Smooth muscle cell of the coronary artery (primary cell): Measurements from ENCODE around the gene GIPC2. TPM values are rescaled to one million over a fixed set of nuclear protein-coding genes. Genes with fewer than 3 reads are reported as not detected.

ENCODE experiments used
- total RNA-seq: library from RNA; depleted of rRNA; stranded (reverse); fragments of >200 nt; gene quantifications from 2 replicates; pipeline ENCODE4 v1.2.3, GENCODE V29; 2014; ENCODE audit warnings: low replicate concordance

The GIPC2 gene, protein sequence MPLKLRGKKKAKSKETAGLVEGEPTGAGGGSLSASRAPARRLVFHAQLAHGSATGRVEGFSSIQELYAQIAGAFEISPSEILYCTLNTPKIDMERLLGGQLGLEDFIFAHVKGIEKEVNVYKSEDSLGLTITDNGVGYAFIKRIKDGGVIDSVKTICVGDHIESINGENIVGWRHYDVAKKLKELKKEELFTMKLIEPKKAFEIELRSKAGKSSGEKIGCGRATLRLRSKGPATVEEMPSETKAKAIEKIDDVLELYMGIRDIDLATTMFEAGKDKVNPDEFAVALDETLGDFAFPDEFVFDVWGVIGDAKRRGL
- 0.15 and 0.59 TPM in 2 replicates for total RNA-seq

DNA sequence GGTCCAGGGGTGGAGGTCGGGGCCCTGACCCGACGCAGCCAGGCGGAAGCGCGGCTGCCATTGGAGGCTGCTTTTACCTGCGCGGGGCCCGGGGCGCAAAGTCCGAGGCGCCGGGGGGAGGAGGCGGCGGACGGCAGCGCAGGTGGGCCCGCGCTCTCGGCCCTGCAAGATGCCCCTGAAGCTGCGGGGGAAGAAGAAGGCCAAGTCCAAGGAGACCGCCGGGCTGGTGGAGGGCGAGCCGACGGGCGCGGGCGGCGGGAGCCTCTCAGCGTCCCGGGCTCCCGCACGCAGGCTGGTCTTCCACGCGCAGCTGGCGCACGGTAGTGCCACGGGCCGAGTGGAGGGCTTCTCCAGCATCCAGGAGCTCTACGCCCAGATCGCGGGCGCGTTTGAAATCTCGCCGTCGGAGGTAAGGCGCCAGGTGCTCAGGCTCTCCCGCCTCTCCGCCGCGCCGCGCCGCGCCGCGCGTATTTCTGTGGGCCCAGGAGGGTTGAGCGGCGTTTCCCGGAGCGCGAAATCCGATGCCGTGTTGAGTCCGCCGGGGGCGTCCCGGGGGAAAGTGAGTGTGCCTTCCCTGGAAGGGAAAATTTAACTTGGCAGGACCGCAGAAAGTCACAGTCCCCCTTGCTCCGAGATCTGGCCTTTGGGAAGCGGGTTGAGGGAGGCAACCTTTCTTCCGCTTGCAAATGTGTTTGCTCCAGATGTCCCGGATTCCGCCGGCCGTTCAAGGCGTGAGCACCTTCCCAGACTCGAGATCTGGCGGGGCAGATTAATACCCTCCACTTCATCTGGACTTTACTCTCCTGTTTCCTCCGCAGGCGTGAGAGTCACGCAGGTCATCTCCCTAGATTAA is at the start of gene GIPC2:
GIPC2 (plus strand) TSS at position 41 of the 853 bp plus-strand sequence; CDS start at position 170, 129 bp downstream.

DNA sequence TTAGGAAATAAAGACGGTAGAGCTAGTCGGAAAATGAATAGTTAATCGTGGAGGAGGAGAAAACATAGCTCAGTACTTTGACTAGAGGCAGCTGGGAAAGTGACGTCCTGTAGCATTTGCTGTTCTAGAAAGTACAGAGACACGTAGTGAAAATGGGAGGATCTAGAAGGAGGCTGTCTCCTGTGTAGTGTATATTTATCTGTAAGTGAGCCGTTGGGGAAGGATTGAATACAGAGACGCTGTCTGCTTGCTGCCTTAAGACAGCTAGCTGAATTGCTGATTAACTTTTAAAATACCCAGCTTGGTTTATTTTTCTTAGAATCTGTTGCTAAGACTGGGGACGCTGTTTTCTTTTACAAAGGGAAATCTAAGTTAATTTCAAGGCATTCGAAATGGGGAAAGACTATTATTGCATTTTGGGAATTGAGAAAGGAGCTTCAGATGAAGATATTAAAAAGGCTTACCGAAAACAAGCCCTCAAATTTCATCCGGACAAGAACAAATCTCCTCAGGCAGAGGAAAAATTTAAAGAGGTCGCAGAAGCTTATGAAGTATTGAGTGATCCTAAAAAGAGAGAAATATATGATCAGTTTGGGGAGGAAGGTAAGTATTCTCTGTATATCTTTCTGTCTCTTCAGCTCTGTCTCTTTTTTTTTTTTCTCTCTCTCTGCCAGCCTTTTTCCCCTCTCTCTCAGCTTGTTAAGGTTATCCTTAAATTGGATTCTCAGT is 40.9 kb upstream of the GIPC2 start, which contains the start of gene DNAJB4:
DNAJB4 (plus strand) TSS at position 221 of the 729 bp plus-strand sequence; CDS start at position 393, 172 bp downstream.

Other genes starting within 250 kb of the GIPC2 start
- gene NEXN, start 157.3 kb upstream of the GIPC2 start, total RNA-seq = 2.0 and 9.2 TPM in 2 replicates
- 45.5 and 102 TPM in 2 replicates for gene FUBP1, start 66.9 kb upstream of the GIPC2 start, total RNA-seq
- 26.8 and 46.5 TPM in 2 replicates for gene DNAJB4, start 41.0 kb upstream of the GIPC2 start, total RNA-seq